OCI-LY3 (cell line): Measurements from ENCODE around the gene C1RL.

Experiments
- EZH2phosphoT487 ChIP-seq: fragments of 200-600 bp; shearing (Covaris generic); IDR thresholded peaks from 2 replicates; pipeline ENCODE4 v1.6.1; 2018; ENCODE audit warnings: antibody characterized with exemption, mixed run types, low read depth
- TF ChIP-seq, protein P1 (sequence below): fragments of 200-600, 300-600 bp; sonication (generic); IDR thresholded peaks from 2 replicates; pipeline ENCODE4 v1.5.1; 2014; ENCODE audit warnings: antibody characterized with exemption, low read length, low read depth

DNA sequence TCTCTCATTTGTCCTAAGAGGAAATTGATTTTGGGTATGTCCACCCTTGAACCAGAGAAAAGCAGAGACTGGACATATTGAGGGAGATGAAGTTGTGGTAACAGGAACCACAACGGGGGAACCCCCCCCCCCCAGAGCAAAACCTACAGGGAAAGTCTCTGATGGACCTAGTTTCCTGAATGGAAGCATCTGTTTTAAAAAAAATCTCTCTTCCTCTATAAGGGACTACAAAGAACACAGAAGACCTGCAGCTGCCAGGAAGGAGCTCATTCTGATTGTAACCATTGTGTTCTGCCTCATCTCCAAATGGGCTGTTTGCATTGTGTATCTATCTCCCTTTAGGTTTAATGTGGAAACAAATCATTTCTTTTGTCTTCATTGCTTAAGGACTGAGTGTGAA is 35.1 kb downstream of the C1RL start:
- TF ChIP-seq, protein P1, sequence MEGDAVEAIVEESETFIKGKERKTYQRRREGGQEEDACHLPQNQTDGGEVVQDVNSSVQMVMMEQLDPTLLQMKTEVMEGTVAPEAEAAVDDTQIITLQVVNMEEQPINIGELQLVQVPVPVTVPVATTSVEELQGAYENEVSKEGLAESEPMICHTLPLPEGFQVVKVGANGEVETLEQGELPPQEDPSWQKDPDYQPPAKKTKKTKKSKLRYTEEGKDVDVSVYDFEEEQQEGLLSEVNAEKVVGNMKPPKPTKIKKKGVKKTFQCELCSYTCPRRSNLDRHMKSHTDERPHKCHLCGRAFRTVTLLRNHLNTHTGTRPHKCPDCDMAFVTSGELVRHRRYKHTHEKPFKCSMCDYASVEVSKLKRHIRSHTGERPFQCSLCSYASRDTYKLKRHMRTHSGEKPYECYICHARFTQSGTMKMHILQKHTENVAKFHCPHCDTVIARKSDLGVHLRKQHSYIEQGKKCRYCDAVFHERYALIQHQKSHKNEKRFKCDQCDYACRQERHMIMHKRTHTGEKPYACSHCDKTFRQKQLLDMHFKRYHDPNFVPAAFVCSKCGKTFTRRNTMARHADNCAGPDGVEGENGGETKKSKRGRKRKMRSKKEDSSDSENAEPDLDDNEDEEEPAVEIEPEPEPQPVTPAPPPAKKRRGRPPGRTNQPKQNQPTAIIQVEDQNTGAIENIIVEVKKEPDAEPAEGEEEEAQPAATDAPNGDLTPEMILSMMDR = no peak
- TF ChIP-seq EZH2phosphoT487 = no peak
